Hypothalamus (tissue), 51 donors: ENCODE data around the gene PHACTR2.

Experiments used
- DNase-seq, 51 donors: peaks; one replicate each; lab custom pipeline; 2025; lab: John Stamatoyannopoulos, UW

Gene PHACTR2

DNA sequence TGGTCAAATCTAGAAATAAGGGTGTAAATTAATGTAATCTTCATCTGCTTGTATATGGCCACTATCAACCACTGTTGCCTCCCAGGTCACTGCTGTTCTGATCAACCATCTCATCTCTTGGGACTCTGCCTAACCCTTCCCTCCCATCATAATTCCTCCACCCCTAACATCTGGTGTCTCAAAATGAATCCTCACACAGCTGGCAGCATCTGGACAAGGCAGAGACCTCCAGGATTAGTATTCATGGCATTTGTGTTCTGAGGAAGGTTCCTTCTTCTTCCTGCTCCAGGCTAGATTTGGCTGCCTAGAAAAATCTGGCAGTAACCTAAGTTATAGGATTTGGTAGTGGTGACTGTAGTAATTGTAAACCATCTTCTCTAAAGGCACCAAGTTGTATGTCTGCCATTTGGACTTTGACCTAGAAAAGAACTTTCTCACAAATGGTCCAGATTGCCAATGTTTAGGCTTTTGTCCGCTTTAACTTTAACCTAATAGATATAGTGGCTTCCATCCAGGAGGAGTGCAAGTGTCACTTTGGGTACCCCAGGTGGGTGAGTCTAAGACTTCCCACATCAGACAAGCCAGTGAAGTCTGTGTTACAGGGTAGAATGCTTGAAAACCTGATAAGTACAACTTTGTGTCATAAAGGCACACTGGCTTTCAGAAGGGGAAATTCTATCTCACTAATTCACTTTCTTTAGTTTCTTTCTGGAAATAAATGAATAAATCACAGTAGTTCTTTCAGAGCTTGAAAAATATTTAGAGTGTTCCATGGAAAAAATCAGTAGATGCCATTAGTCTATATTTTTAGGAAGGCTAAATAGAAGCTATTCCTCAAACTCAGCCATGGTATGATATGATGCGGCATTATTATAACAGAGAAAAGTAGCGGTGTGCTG, 3.0 kb upstream of the PHACTR2 start:
- DNase-seq, result no peak

DNA sequence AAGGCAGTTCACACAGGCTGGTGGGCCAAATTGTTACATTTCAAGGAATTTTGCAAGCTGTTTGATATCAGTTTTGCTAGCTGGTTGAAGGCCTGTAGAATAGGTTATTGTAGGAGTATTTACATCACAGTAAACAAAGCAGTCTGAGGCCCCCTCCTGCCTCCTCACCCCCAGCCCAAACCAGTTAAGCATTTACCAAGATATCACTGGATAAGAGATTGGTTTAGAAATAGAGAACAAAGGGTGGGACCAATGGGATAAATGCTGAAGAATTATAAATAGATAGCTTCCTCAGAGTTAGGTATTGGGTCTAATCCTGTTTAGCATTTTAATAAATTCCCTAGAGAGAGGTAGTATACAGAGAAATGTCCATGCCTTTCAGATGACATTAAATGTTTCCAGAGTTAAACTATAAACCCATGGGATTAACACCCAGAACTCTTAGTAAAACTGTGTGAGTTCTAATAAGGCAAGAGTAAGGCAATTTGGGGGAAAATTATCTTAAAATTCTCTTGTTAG, 2.3 kb upstream of the PHACTR2 start:
- DNase-seq, result no peak

GRCh38 chr6:143675946-143676345, 1.8 kb upstream of the PHACTR2 start:
- no peak for DNase-seq

DNA sequence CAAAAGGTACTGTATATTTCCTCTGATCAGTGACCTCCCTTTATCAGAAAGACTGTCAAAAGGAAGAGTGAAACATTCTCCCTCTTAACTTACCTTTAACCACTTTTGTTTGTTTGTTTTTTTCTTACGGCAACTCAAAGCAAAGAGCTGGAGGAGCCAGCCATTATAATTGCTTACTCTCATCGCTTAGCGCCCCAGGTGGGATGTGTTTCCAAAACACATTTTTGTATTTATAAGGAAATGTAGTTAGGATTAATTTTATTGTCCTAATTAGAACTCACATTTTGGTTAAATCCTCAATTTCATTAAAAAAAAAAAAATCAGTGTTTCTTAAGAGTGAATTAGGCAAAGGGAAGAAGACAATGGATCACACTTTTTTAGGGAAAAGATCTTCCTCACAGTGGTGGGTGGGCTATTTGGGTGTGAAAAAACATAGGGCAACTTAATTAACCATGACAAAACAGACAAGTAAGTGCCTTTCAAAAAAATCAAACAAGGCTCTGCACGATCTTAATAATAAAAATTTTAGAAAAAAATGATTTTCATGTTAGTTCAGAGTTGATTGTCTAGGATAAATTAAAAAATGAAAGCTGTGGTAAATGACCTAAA, 1.2 kb upstream of the PHACTR2 start:
- no peak for DNase-seq

DNA sequence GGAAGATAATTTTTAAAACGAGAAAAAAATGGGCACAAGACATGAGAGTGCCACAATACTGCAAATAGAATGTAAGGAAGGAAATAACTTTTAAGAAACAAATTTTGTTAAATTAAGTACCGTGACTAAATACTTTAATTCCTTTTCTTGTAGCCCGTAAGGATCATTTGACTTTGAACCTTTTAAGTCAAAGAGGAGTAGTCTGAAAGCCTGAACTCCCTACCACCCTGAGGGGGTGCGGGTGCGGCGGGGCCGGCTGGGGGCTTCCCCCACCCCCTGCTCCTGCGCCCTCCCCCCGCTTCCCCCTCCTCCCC, 231 bp upstream of the PHACTR2 start:
- DNase-seq, result no peak

DNA sequence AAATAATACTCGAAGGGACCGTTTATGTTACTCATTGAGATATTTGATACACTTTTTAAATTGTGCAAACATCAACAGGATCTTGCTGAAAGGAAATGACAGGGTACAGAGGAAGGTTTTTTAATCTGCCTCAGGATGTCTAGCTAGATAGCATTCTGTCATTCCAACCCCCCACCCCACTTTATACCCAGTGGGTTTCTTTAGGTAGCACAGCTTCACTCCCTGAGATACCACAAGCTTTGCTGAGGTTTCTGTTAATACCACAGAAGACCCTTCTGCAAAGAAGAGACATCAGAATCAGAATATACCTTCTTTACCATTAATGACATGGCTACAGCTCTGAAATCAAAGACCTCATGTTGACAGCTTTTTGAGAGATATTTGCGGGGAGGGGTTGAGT, 1.3 kb downstream of the PHACTR2 start:
- DNase-seq, result no peak

DNA sequence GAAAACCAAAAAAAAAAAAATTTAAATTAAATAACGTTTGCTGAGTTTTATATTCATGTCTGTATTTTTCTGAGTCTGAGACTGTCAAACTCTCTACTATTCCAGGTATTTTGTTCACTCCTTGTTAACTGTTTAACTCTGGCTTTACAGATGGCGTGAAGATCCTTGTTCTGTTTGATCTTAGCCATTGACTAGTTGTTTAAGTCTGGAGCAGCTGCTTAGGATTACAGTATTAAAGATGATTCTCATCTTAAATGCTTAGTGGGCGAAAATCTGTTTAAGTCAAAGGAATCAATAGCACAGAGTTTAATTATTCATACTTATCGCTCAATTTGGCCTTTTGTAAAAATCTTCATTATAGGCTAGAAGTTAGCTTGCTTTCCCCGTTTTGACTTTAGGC, 2.4 kb downstream of the PHACTR2 start:
- DNase-seq, result no peak

DNA sequence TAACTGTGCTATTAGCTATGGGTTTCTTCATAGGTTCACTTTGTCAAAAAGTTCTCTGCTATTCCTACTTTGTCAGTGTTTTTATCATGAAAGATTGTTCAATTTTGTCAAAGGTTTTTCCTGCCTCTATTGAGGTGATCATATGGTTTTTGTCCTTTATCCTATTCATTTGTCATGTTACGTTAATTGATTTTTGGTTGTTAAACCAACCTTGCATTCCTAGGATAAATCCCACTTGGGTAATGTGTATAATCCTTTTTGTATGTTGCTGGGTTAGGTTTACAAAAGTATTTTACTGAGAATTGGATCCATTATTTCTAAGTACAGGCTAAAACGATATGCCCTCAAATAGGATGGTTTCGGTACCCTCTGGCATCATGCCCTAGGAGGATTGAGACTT, 5.0 kb downstream of the PHACTR2 start:
- DNase-seq, result no peak

DNA sequence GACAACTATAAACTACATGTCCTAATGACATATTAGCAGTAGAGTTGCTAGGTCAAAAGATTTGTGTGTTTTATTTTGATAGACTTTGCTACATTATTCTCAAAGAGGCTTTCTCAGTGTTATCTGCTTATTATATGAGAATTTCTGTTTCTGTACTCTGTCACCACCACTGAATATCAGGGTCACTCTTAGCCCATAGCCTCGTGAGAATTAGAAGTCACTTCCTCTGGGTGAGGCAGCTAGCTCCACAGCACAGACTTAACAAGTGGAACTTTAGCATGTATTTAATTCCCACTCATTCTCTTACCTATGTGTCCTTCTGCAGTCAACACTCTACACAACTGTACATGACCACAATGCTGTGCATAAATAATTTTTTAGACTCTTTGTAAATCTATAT, 6.7 kb downstream of the PHACTR2 start:
- no peak for DNase-seq

- DNase-seq, result no peak
Measured at GRCh38 chr6:143685653-143686052, 7.9 kb downstream of the PHACTR2 start.

GRCh38 chr6:143687591-143687990, 9.8 kb downstream of the PHACTR2 start:
- no peak for DNase-seq

- DNase-seq, result no peak
Measured at GRCh38 chr6:143688681-143689080, 10.9 kb downstream of the PHACTR2 start.

- DNase-seq, result no peak
Measured at GRCh38 chr6:143689852-143690251, 12.1 kb downstream of the PHACTR2 start.

DNA sequence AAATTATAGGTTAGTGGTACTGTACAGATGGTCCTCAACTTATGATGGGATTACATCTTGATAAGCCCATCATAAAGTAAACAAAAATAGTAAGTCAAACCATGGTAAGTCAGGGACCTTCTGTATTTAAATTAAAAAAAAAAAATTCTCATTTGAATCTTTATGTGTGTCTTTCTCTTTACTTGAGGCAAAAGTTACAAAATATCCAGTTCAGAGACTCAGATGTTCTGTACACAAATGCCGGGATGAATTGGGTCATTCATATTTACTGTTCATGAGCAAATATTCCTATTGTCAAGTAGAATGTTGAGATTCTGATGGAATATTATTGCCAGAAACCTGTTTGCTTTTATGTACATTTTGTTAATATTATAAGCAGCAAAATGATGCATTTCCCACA, 13.4 kb downstream of the PHACTR2 start:
- DNase-seq, result no peak

DNA sequence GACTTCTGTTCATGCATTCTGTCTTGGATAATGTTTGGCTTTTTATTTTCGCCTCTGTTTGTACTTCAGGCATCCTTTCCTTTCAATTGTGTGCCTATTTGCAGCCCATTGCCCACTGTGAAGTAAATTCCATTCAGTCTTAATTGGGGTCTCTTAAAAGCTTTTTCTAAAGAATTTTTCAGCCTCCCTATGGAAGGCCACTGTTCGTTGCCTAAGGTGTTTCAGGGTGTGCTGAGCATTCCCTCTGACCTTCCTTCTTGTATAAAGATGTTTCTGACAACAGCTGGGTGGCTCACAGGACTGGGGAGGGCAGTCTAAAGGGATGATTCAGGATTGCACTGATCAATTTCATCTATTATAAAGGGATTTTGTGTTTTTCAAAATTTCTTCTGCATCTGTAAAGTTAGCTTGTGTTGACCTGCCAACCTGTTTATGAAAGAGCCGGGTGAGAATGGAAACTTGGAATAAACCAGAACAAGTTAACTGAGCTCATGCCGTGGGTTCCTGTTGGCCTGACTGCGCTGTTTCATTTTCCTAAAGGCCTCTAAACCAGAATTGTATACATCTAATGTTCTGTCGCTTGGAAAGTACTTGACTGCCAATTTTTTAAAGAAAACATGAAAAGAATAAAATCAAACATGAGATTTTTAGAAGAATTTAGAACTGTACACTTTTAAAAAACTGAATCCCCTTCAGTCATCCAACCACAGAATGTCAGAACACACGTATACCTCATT, 14.3 kb downstream of the PHACTR2 start:
- DNase-seq, result peak in 1 of 51 donors; percentile 3

- DNase-seq, result no peak
Measured at GRCh38 chr6:143692696-143693095, 14.9 kb downstream of the PHACTR2 start.

GRCh38 chr6:143694013-143694412, 16.2 kb downstream of the PHACTR2 start:
- DNase-seq, result no peak

DNA sequence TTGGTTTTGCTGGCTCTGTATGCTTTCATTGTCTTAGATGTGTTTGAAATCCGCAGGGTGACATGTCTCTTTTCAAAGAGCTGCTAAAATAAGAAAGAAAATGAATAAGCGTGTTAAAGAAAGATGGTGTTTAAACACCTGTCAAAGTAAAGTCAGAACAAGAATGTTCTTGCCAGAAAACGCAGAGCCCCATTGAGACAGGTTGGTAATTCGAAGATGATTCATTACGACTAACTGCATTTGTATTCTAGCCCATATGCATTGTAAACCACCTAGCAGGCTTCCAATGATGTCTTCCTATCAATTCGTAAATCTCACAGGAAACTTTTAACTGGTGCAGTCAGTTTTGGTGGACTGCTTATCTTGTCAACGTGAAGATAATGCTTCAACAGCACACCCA, 16.8 kb downstream of the PHACTR2 start:
- DNase-seq, result no peak

GRCh38 chr6:143695130-143695968, 17.6 kb downstream of the PHACTR2 start:
- DNase-seq, result no peak

- no peak for DNase-seq
Measured at GRCh38 chr6:143695969-143696663, 18.4 kb downstream of the PHACTR2 start.
